ENCODE data around the gene LRRC71.

LRRC71 gene

GRCh38 chr1:156927215-156928042 lies 7.0 kb downstream of the LRRC71 start:
- peak; percentile 46 for DNase-seq (ENCODE audit: low read depth)

- DNase-seq (ENCODE audit: low read depth), result no peak
Observed at GRCh38 chr1:156928043-156928602, 7.7 kb downstream of the LRRC71 start.

- DNase-seq (ENCODE audit: low read depth), result no peak
Observed at GRCh38 chr1:156929596-156930238, 9.3 kb downstream of the LRRC71 start.

GRCh38 chr1:156930483-156930882 lies 10.1 kb downstream of the LRRC71 start:
- no peak for DNase-seq (ENCODE audit: low read depth)

- no peak for DNase-seq (ENCODE audit: low read depth)
Observed at GRCh38 chr1:156931211-156931952, 10.9 kb downstream of the LRRC71 start.

- no peak for DNase-seq (ENCODE audit: low read depth)
Observed at GRCh38 chr1:156931974-156932710, 11.7 kb downstream of the LRRC71 start.

GRCh38 chr1:156933136-156933535 lies 12.7 kb downstream of the LRRC71 start:
- no peak for DNase-seq (ENCODE audit: low read depth)

- no peak for DNase-seq (ENCODE audit: low read depth)
Observed at GRCh38 chr1:156935505-156936128, 15.2 kb downstream of the LRRC71 start.

GRCh38 chr1:156936191-156936590 lies 15.8 kb downstream of the LRRC71 start:
- DNase-seq (ENCODE audit: low read depth), result no peak

GRCh38 chr1:156936721-156937220 lies 16.3 kb downstream of the LRRC71 start:
- DNase-seq (ENCODE audit: low read depth), result no peak

GRCh38 chr1:156937883-156938282 lies 17.5 kb downstream of the LRRC71 start:
- no peak for DNase-seq (ENCODE audit: low read depth)

GRCh38 chr1:156938813-156939212 lies 18.4 kb downstream of the LRRC71 start:
- DNase-seq (ENCODE audit: low read depth), result no peak

- DNase-seq (ENCODE audit: low read depth), result no peak
Observed at GRCh38 chr1:156939786-156940334, 19.4 kb downstream of the LRRC71 start.

- no peak for DNase-seq (ENCODE audit: low read depth)
Observed at GRCh38 chr1:156941675-156942074, 21.2 kb downstream of the LRRC71 start.

GRCh38 chr1:156942176-156942575 lies 21.7 kb downstream of the LRRC71 start:
- DNase-seq (ENCODE audit: low read depth), result no peak

- DNase-seq (ENCODE audit: low read depth), result no peak
Observed at GRCh38 chr1:156942576-156942975, 22.1 kb downstream of the LRRC71 start.

GRCh38 chr1:156943756-156944155 lies 23.3 kb downstream of the LRRC71 start:
- DNase-seq (ENCODE audit: low read depth), result no peak

GRCh38 chr1:156944268-156944667 lies 23.8 kb downstream of the LRRC71 start:
- no peak for DNase-seq (ENCODE audit: low read depth)

- no peak for DNase-seq (ENCODE audit: low read depth)
Observed at GRCh38 chr1:156944848-156945247, 24.4 kb downstream of the LRRC71 start.

- no peak for DNase-seq (ENCODE audit: low read depth)
Observed at GRCh38 chr1:156945881-156946661, 25.6 kb downstream of the LRRC71 start.

Measured in HS-5 (cell line).